ENCODE results near the gene PTPRD.

Gene PTPRD

DNA sequence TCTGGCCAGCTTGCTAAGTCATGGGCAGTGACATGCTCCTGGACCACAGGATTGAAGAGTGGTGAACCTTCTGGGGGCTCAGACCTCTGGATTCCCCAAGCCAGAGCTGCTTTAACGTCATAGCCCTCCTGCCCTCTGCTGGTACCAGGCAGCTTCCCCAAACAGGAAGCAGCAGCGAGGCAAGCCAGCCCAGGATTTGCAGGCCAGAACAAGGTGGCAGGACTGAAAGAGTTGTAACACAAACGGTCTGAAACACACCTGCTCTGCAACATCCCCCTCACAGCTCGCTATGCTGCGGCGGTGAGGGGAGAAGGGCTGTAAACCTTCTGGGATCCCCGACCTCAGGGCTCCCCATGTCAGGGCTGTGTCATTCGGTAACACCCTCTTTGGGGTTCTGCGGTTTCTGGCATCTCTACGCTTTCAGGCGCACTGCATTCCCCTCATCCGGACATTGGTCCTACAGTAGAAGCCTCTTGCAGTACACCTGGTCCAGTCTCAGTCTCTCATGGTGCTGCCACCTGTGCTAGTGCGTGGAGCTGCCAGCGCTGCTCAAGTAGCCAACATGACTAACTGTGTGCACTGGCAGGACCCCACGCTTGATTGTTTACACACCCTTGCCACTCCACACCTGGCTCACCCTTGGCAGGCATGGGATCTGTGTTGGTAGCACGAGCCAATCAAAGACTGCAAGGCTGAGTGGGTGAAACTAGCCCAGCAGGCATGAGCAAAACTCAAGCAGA is 893.3 kb downstream of the PTPRD start:
- Histone ChIP-seq H3K9ac (ENCODE audit: low read depth, low read length) (no peak overlapping the region), H3K27me3 (ENCODE audit: control insufficient read depth, insufficient read depth, low read length) (no peaks in the 10 kb centered on the region), H3K36me3 (ENCODE audit: control insufficient read depth, insufficient read depth, low read length) (no peaks in the 10 kb centered on the region), H3K4me1 (ENCODE audit: control insufficient read depth, insufficient read depth, low read length) (no peaks in the 10 kb centered on the region), H3K9me3 (ENCODE audit: control insufficient read depth, insufficient read depth, low read length) (peaks cover 5% of the 10 kb centered on the region), H3K4me3 (ENCODE audit: low read depth, low read length) (no peak overlapping the region)

DNA sequence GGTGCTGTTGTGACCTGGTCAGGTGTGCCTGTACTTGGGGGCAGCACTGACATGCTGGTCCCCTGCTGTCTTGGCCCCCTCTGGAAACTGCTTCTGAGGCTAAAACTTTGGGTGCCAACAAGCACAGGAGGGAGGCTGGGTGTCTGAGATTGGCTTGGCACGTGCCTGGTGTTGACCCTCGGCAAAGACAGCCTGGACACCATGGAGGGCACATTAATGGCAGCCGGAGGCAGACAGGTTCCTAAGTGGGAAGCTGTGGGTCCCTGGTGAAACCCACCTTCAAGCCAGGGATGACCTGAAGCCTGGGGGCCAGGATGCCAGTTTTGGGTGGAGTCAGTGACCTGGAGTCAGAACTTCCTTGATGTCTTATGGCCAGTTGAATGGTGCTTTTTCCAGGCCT is 894.1 kb downstream of the PTPRD start:
- H3K36me3 ChIP-seq (ENCODE audit: control insufficient read depth, insufficient read depth, low read length): no peaks in the 10 kb centered on the region
- no peaks in the 10 kb centered on the region for H3K4me1 ChIP-seq (ENCODE audit: control insufficient read depth, insufficient read depth, low read length)
- no peaks in the 10 kb centered on the region for H3K27me3 ChIP-seq (ENCODE audit: control insufficient read depth, insufficient read depth, low read length)
- peaks cover 5% of the 10 kb centered on the region for H3K9me3 ChIP-seq (ENCODE audit: control insufficient read depth, insufficient read depth, low read length)
- no peak overlapping the region for H3K9ac ChIP-seq (ENCODE audit: low read depth, low read length)
- H3K4me3 ChIP-seq (ENCODE audit: low read depth, low read length): no peak overlapping the region

DNA sequence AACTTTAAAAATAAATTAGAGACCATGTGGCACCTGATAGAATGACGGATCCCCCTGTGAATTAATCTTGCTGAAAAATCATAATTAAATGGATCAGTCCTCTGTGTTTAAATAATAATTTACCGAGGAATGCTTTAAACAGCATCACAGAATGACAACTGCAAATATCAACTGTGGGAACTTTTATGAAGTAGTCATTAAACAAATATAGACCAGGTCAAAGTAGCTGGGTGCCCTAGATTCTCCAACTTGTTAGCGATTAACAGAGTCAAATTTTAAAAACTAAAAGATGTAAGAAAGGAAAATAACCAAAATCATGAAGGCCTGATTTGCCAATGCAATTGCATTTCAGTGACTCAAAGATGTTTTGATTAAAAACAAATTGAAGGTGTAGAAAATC is 933.4 kb downstream of the PTPRD start:
- Histone ChIP-seq H3K36me3 (ENCODE audit: control insufficient read depth, insufficient read depth, low read length) (no peaks in the 10 kb centered on the region), H3K4me3 (ENCODE audit: low read depth, low read length) (no peak overlapping the region), H3K9me3 (ENCODE audit: control insufficient read depth, insufficient read depth, low read length) (no peaks in the 10 kb centered on the region), H3K4me1 (ENCODE audit: control insufficient read depth, insufficient read depth, low read length) (no peaks in the 10 kb centered on the region), H3K9ac (ENCODE audit: low read depth, low read length) (no peak overlapping the region), H3K27me3 (ENCODE audit: control insufficient read depth, insufficient read depth, low read length) (no peaks in the 10 kb centered on the region)

DNA sequence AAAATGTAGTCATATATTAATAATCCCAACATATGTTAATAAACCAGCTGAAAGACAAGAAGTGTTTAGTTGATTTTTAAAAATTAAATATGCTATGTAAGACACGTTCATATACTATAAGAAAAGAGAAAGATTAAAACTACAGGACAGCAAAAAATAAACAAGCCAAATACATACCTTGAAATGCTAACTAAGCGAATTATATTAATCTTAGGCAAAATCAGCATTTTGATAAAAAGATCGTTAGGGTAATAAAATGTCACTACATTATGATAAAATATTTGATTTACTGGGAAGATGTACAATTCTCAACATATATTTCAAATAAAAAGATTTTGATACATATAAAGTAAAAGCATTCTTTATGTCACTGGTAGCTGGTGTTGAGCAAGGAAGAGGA is 938.3 kb downstream of the PTPRD start:
- Histone ChIP-seq H3K9ac (ENCODE audit: low read depth, low read length) (no peak overlapping the region), H3K36me3 (ENCODE audit: control insufficient read depth, insufficient read depth, low read length) (no peaks in the 10 kb centered on the region), H3K4me3 (ENCODE audit: low read depth, low read length) (no peak overlapping the region), H3K9me3 (ENCODE audit: control insufficient read depth, insufficient read depth, low read length) (no peaks in the 10 kb centered on the region), H3K4me1 (ENCODE audit: control insufficient read depth, insufficient read depth, low read length) (no peaks in the 10 kb centered on the region), H3K27me3 (ENCODE audit: control insufficient read depth, insufficient read depth, low read length) (no peaks in the 10 kb centered on the region)

DNA sequence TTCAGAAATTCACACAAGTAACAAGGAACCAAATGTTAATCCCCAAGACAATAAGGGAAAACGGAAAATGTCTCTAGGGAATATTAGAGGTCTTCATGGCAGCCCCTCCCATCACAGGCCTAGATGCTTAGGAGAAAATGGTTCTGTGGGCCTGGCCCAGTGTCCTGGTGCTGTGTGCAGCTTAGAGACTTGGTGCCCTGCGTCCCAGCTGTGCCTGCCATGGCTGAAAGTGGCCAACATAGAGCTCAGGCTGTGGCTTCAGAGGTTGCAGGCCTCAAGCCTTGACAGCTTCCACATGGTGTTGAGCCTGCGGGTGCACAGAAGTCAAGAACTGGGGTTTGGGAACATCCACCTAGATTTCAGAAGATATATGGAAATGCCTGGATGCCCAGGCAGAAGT is 942.3 kb downstream of the PTPRD start:
- no peaks in the 10 kb centered on the region for H3K4me1 ChIP-seq (ENCODE audit: control insufficient read depth, insufficient read depth, low read length)
- no peak overlapping the region for H3K9ac ChIP-seq (ENCODE audit: low read depth, low read length)
- no peak overlapping the region for H3K4me3 ChIP-seq (ENCODE audit: low read depth, low read length)
- no peaks in the 10 kb centered on the region for H3K27me3 ChIP-seq (ENCODE audit: control insufficient read depth, insufficient read depth, low read length)
- no peaks in the 10 kb centered on the region for H3K9me3 ChIP-seq (ENCODE audit: control insufficient read depth, insufficient read depth, low read length)
- no peaks in the 10 kb centered on the region for H3K36me3 ChIP-seq (ENCODE audit: control insufficient read depth, insufficient read depth, low read length)

DNA sequence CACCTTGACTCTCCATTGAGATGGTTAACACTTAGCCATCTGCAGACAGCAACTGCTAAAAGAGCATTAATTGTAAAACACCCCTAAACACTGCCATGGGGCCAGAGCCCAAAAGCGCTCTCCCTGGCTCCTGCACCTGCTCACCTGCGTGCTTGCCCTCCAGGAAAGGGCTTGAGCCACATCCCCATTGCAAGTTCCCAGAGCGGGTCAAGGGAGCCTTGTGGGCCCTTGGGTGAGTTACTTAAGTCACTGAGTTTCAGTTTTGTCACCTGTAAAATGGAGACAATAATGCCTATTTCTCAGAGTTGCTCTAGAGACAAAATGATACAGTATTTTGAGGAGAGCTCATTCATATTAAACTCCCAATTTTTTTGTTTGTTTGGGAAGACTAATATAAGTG is 967.8 kb downstream of the PTPRD start:
- no peaks in the 10 kb centered on the region for H3K9me3 ChIP-seq (ENCODE audit: control insufficient read depth, insufficient read depth, low read length)
- H3K36me3 ChIP-seq (ENCODE audit: control insufficient read depth, insufficient read depth, low read length): no peaks in the 10 kb centered on the region
- H3K4me1 ChIP-seq (ENCODE audit: control insufficient read depth, insufficient read depth, low read length): no peaks in the 10 kb centered on the region
- H3K4me3 ChIP-seq (ENCODE audit: low read depth, low read length): no peak overlapping the region
- no peak overlapping the region for H3K9ac ChIP-seq (ENCODE audit: low read depth, low read length)
- H3K27me3 ChIP-seq (ENCODE audit: control insufficient read depth, insufficient read depth, low read length): no peaks in the 10 kb centered on the region

DNA sequence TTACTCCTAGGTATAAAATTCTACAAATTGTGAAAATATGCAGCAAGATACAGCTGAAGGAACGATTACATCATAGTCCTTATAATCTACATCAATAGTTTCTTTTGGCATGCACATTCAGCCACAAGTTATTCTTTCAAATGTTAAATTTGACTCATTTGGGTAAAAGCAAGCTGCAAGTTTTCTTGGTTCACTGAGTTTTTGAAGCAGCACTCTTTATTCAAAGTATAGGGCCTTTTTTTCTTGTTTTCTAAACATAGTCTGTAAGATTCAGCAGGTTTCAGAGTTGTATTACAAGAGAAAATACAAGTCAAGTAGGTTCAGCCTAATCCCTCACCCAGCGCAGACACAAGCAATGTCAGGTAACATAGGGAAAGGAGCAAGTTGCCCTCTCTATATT is 981.5 kb downstream of the PTPRD start:
- Histone ChIP-seq H3K9ac (ENCODE audit: low read depth, low read length) (no peak overlapping the region), H3K4me3 (ENCODE audit: low read depth, low read length) (no peak overlapping the region), H3K9me3 (ENCODE audit: control insufficient read depth, insufficient read depth, low read length) (no peaks in the 10 kb centered on the region), H3K4me1 (ENCODE audit: control insufficient read depth, insufficient read depth, low read length) (peaks cover 7% of the 10 kb centered on the region), H3K27me3 (ENCODE audit: control insufficient read depth, insufficient read depth, low read length) (no peaks in the 10 kb centered on the region), H3K36me3 (ENCODE audit: control insufficient read depth, insufficient read depth, low read length) (no peaks in the 10 kb centered on the region)

DNA sequence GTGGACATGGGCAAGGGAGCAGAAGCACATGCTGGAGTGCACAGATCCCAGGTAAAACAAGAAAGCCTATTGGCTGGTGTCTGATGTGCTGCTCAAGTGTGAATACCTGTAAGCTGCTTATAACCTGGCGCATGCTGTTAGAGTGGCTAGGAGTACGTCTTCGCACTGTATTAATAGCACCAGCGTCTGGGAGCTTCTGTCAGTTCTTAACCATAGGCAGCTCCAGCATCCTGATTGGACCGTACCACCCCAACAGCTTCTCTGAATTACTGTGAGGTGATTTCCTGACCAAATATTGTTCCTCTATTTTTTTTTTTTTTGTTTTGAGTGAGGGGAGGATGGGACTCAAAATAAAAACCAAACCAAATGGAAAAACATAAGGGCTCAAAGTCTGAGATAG is 987.6 kb downstream of the PTPRD start:
- H3K27me3 ChIP-seq (ENCODE audit: control insufficient read depth, insufficient read depth, low read length): no peaks in the 10 kb centered on the region
- H3K9ac ChIP-seq (ENCODE audit: low read depth, low read length): no peak overlapping the region
- H3K4me1 ChIP-seq (ENCODE audit: control insufficient read depth, insufficient read depth, low read length): no peaks in the 10 kb centered on the region
- no peaks in the 10 kb centered on the region for H3K9me3 ChIP-seq (ENCODE audit: control insufficient read depth, insufficient read depth, low read length)
- H3K4me3 ChIP-seq (ENCODE audit: low read depth, low read length): no peak overlapping the region
- no peaks in the 10 kb centered on the region for H3K36me3 ChIP-seq (ENCODE audit: control insufficient read depth, insufficient read depth, low read length)

DNA sequence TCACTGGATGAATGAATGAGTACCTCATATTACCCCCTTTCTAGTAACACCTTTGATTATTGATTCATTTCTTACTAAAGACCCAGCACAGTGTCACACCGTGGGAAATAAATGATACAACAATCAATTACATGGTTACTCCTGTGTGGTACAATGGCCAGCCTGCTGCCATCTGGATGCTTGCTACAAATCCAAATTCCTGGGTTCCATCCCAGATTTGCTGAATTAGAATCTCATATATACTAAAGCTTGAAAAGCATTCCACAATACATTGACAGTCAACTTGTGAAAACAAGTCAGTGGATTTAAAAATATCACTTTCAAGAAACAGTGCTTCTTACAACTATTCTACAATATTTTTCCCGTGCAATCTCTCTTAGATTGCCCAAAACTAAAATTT is 989.3 kb downstream of the PTPRD start:
- Histone ChIP-seq H3K36me3 (ENCODE audit: control insufficient read depth, insufficient read depth, low read length) (no peaks in the 10 kb centered on the region), H3K4me1 (ENCODE audit: control insufficient read depth, insufficient read depth, low read length) (no peaks in the 10 kb centered on the region), H3K4me3 (ENCODE audit: low read depth, low read length) (no peak overlapping the region), H3K27me3 (ENCODE audit: control insufficient read depth, insufficient read depth, low read length) (no peaks in the 10 kb centered on the region), H3K9ac (ENCODE audit: low read depth, low read length) (no peak overlapping the region), H3K9me3 (ENCODE audit: control insufficient read depth, insufficient read depth, low read length) (no peaks in the 10 kb centered on the region)

DNA sequence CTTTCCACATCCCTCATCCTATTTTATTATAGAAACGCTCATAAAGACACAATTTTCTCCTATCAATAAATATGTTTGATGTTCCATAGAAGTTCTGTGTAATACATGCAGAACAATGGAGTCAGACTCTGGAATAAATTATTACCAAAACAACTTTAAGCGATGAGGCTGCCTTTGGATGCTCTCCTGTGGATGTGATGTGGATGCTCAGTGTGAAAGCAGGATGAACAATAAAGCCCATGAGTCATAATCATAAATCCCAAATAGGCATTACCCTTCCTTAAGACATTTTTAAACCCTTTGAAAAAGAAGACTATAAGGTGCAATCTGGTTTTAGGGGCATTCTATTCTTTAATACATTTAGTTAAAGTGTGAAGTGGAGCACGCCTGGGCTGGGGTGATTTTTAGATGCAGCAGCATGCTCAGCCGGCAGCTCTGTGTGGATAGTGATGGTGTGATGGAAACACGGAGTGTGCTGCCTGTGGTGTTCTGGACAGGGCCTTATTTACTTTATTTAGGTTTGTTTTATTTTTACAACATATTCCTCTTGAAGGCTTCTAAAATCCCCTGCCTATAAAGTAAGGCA is 991.4 kb downstream of the PTPRD start:
- H3K36me3 ChIP-seq (ENCODE audit: control insufficient read depth, insufficient read depth, low read length): no peaks in the 10 kb centered on the region
- no peak overlapping the region for H3K9ac ChIP-seq (ENCODE audit: low read depth, low read length)
- no peaks in the 10 kb centered on the region for H3K4me1 ChIP-seq (ENCODE audit: control insufficient read depth, insufficient read depth, low read length)
- no peak overlapping the region for H3K4me3 ChIP-seq (ENCODE audit: low read depth, low read length)
- no peaks in the 10 kb centered on the region for H3K27me3 ChIP-seq (ENCODE audit: control insufficient read depth, insufficient read depth, low read length)
- no peaks in the 10 kb centered on the region for H3K9me3 ChIP-seq (ENCODE audit: control insufficient read depth, insufficient read depth, low read length)

DNA sequence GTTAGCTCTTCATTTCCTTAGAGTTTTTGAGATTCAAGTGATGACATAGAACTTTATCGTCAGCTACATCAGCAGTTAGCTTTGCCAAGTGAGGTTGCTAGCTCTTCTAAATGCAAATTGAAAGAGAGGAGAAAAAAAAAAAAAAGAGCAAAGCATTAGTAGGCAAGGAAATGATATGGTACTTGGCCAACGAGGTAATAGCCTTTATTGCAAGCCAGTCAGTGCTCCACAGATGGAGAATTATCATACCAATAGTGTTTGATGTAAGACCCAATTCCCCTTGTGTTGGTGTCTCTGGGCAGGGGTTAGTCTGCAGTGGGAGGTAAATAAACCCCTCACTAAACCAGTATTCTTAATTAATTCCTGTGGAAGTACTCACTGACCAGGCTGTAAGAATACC is 992.1 kb downstream of the PTPRD start:
- Histone ChIP-seq H3K9ac (ENCODE audit: low read depth, low read length) (no peak overlapping the region), H3K27me3 (ENCODE audit: control insufficient read depth, insufficient read depth, low read length) (no peaks in the 10 kb centered on the region), H3K36me3 (ENCODE audit: control insufficient read depth, insufficient read depth, low read length) (no peaks in the 10 kb centered on the region), H3K9me3 (ENCODE audit: control insufficient read depth, insufficient read depth, low read length) (no peaks in the 10 kb centered on the region), H3K4me1 (ENCODE audit: control insufficient read depth, insufficient read depth, low read length) (no peaks in the 10 kb centered on the region), H3K4me3 (ENCODE audit: low read depth, low read length) (no peak overlapping the region)

DNA sequence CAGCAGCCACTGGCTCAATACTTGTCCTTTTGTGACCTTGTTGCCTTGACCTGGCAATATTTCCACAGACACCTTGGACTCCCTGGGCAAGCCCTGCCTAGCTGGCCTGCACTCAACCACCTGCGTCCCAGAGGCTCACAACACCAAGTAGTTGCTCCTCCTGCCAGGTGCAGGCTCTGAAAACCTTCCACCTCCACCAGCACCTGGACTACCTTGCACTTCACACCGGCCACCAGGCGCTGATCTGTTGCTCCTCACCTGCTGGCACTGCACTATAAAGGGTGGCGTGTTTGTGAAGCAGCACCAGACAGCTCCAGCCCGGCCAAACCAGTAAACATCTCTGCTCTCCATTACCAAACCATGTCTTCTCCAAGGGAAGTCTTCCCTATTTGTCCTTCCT is 997.7 kb downstream of the PTPRD start:
- Histone ChIP-seq H3K9ac (ENCODE audit: low read depth, low read length) (no peak overlapping the region), H3K36me3 (ENCODE audit: control insufficient read depth, insufficient read depth, low read length) (no peaks in the 10 kb centered on the region), H3K9me3 (ENCODE audit: control insufficient read depth, insufficient read depth, low read length) (no peaks in the 10 kb centered on the region), H3K27me3 (ENCODE audit: control insufficient read depth, insufficient read depth, low read length) (no peaks in the 10 kb centered on the region), H3K4me3 (ENCODE audit: low read depth, low read length) (no peak overlapping the region), H3K4me1 (ENCODE audit: control insufficient read depth, insufficient read depth, low read length) (no peaks in the 10 kb centered on the region)
